ENCODE measurements around the gene DGKA. TPM values are rescaled to one million over a fixed set of nuclear protein-coding genes. Genes with fewer than 3 reads are reported as not detected.

The DGKA gene
- total RNA-seq, 1 donor from 2014 or later: 27.0 TPM

- peaks cover 5% of the 10 kb centered on the region for H4K20me1 ChIP-seq (ENCODE audit: low read depth)
- no peaks in the 10 kb centered on the region for H3F3A ChIP-seq (ENCODE audit: low read depth)
- no peak overlapping the region for H3K27ac ChIP-seq
- H3K36me3 ChIP-seq: no peaks in the 10 kb centered on the region
- no peaks in the 10 kb centered on the region for H3K4me1 ChIP-seq
- Mint-ChIP-seq H3K36me3 (no peaks in the 10 kb centered on the region), H3K27ac (no peak overlapping the region), H3K27me3 (ENCODE audit: insufficient read depth, low read depth) (peaks cover 2% of the 10 kb centered on the region), H3K4me1 (peaks cover 7% of the 10 kb centered on the region), H3K4me3 (no peak overlapping the region), H3K9me3 (no peaks in the 10 kb centered on the region)
- no peak overlapping the region for H3K9ac ChIP-seq
- TF ChIP-seq EZH2phosphoT487 (IDR thresholded peaks at IDR 0.05) (no peak), EZH2 (IDR thresholded peaks at IDR 0.05) (no peak)
- TF ChIP-seq, protein P1, sequence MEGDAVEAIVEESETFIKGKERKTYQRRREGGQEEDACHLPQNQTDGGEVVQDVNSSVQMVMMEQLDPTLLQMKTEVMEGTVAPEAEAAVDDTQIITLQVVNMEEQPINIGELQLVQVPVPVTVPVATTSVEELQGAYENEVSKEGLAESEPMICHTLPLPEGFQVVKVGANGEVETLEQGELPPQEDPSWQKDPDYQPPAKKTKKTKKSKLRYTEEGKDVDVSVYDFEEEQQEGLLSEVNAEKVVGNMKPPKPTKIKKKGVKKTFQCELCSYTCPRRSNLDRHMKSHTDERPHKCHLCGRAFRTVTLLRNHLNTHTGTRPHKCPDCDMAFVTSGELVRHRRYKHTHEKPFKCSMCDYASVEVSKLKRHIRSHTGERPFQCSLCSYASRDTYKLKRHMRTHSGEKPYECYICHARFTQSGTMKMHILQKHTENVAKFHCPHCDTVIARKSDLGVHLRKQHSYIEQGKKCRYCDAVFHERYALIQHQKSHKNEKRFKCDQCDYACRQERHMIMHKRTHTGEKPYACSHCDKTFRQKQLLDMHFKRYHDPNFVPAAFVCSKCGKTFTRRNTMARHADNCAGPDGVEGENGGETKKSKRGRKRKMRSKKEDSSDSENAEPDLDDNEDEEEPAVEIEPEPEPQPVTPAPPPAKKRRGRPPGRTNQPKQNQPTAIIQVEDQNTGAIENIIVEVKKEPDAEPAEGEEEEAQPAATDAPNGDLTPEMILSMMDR (IDR thresholded peaks at IDR 0.05): no peak
- no peaks in the 10 kb centered on the region for H3K9me3 ChIP-seq (ENCODE audit: low read depth)
- no peaks in the 10 kb centered on the region for H3K27me3 ChIP-seq
- no peak for DNase-seq (ENCODE audit: low spot score)
- H3K4me2 ChIP-seq: no peak overlapping the region
- H3K4me3 ChIP-seq: no peak overlapping the region
- H3K79me2 ChIP-seq (ENCODE audit: low read depth): no peaks in the 10 kb centered on the region
- no peak overlapping the region for H2AFZ ChIP-seq (replicated peaks)
Observed at GRCh38 chr12:55955344-55955743, 24.4 kb downstream of the DGKA start.

- H3K27me3 Mint-ChIP-seq (ENCODE audit: insufficient read depth, low read depth): peaks cover 4% of the 10 kb centered on the region
- no peaks in the 10 kb centered on the region for H3K9me3 Mint-ChIP-seq
- H3K4me2 ChIP-seq: no peak overlapping the region
- H3K4me3 Mint-ChIP-seq: no peak overlapping the region
- TF ChIP-seq, protein P1 (IDR thresholded peaks at IDR 0.05): no peak
- TF ChIP-seq EZH2 (IDR thresholded peaks at IDR 0.05) (no peak), EZH2phosphoT487 (IDR thresholded peaks at IDR 0.05) (no peak)
- no peak overlapping the region for H2AFZ ChIP-seq (replicated peaks)
- H3K4me1 ChIP-seq: no peaks in the 10 kb centered on the region
- H3K9ac ChIP-seq: no peak overlapping the region
- no peak overlapping the region for H3K4me3 ChIP-seq
- H3F3A ChIP-seq (ENCODE audit: low read depth): no peaks in the 10 kb centered on the region
- H3K79me2 ChIP-seq (ENCODE audit: low read depth): no peaks in the 10 kb centered on the region
- no peaks in the 10 kb centered on the region for H3K36me3 ChIP-seq
- no peak overlapping the region for H3K27ac ChIP-seq
- peaks cover 5% of the 10 kb centered on the region for H4K20me1 ChIP-seq (ENCODE audit: low read depth)
- H3K36me3 Mint-ChIP-seq: no peaks in the 10 kb centered on the region
- DNase-seq (ENCODE audit: low spot score): no peak
- no peaks in the 10 kb centered on the region for H3K9me3 ChIP-seq (ENCODE audit: low read depth)
- H3K27ac Mint-ChIP-seq: no peak overlapping the region
- no peaks in the 10 kb centered on the region for H3K27me3 ChIP-seq
- peaks cover 7% of the 10 kb centered on the region for H3K4me1 Mint-ChIP-seq
Observed at GRCh38 chr12:55955800-55956508, 25.0 kb downstream of the DGKA start.

DNA sequence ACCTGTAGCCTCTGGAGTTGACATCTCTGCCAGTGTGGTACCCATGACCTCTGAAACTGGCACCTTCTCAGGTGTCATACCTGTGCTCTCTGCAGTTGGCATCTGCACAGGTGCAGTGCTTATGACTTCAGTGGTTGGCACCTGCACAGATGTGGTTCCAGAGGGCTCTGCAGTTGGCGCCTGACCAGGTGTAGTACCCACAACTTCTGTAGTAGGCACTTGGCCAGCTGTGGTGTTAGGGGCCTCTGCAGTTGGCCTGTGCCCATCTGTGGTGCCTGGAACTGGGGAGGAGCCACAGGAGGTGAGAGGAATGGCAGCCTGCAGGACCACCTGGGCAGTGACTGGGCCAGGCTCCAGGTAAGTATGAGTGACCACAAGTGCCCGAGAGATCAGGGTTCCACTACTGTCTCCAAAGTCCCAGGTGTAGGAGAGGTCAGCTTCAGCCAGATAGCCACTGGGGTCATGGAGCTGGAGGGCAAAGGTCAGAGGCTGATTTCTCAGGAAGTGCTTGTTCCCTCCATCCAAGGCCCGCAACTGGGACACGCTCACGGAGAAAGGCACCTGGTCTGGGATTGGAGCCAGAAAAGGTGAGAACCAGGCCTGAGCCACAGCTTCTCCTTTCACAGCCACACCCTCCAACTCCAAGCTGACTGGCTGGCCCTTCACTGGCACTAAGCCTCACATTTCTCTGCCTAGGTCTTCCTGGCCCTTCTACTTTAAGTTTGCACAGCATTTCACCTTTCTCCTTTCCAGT lies 26.3 kb downstream of the DGKA start:
- H4K20me1 ChIP-seq (ENCODE audit: low read depth): peaks cover 5% of the 10 kb centered on the region

More for the DNA sequence above, 26.3 kb downstream of the DGKA start:
- DNase-seq (ENCODE audit: low spot score): no peak
- TF ChIP-seq EZH2phosphoT487 (IDR thresholded peaks at IDR 0.05) (no peak), EZH2 (IDR thresholded peaks at IDR 0.05) (no peak)
- TF ChIP-seq, protein P1 (IDR thresholded peaks at IDR 0.05): no peak
- Mint-ChIP-seq H3K27me3 (ENCODE audit: insufficient read depth, low read depth) (peaks cover 4% of the 10 kb centered on the region), H3K27ac (no peak overlapping the region), H3K36me3 (no peaks in the 10 kb centered on the region), H3K9me3 (no peaks in the 10 kb centered on the region), H3K4me3 (no peak overlapping the region), H3K4me1 (no peaks in the 10 kb centered on the region)
- Histone ChIP-seq H3K4me1 (no peaks in the 10 kb centered on the region), H3K9ac (no peak overlapping the region), H2AFZ (replicated peaks) (no peak overlapping the region), H3F3A (ENCODE audit: low read depth) (no peaks in the 10 kb centered on the region), H3K27me3 (no peaks in the 10 kb centered on the region), H3K9me3 (ENCODE audit: low read depth) (no peaks in the 10 kb centered on the region), H3K27ac (no peak overlapping the region), H3K4me3 (no peak overlapping the region), H3K79me2 (ENCODE audit: low read depth) (no peaks in the 10 kb centered on the region), H3K4me2 (no peak overlapping the region), H3K36me3 (no peaks in the 10 kb centered on the region)
